GM18858 (cell line): Measurements from ENCODE around the gene ACAA1.
"Not testable (repeated sequence)": the region's sequence is repeated elsewhere in the genome, so short reads cannot be mapped to it uniquely, and the experiment has no call there.

Experiments used
- ATAC-seq: cut with Tn5 transposase; IDR thresholded peaks from one replicate; pipeline ENCODE4 v1.9.1; 2021; ENCODE audit not compliant: unreplicated experiment

The ACAA1 gene

DNA sequence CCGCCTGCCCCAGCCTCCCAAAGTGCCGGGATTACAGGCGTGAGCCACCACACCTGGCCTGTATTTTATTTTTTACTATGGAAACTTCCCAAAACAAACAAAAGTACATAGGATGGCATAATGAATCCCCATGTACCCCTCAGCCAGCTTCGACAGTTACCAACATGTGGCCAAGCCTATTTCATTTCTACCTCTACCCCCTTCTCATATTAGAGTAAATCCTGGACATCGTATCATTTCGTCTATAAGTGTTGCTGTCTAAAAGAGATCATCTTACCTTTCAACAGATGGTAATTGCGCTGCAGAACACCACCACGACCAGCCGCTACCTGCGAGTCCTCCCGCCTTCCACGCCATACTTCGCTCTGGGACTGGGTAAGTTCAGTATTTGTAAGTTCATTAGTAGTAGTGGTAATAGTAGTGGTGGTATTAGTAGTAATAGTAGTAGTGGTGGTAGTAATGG is 53.0 kb downstream of the ACAA1 start:
- no peak for ATAC-seq

GRCh38 chr3:38083254-38083653 is 53.7 kb downstream of the ACAA1 start:
- not testable (repeated sequence) for ATAC-seq

GRCh38 chr3:38082296-38082695 is 54.6 kb downstream of the ACAA1 start:
- not testable (repeated sequence) for ATAC-seq

- ATAC-seq, result not testable (repeated sequence)
Observed at GRCh38 chr3:38077073-38077472, 59.9 kb downstream of the ACAA1 start.
